Hepatic stellate cell (primary cell): ENCODE results near the gene RNF14.

Experiments
- DNase-seq: peaks from one replicate; pipeline ENCODE4 v3.0.0; 2011; ENCODE audit warnings: low spot score

RNF14 gene

GRCh38 chr5:141948812-141949211 lies 20.1 kb upstream of the RNF14 start:
- no peak for DNase-seq

- DNase-seq = no peak
Measured at GRCh38 chr5:141949511-141949910, 19.4 kb upstream of the RNF14 start.

- DNase-seq = no peak
Measured at GRCh38 chr5:141950207-141951005, 18.5 kb upstream of the RNF14 start.

DNA sequence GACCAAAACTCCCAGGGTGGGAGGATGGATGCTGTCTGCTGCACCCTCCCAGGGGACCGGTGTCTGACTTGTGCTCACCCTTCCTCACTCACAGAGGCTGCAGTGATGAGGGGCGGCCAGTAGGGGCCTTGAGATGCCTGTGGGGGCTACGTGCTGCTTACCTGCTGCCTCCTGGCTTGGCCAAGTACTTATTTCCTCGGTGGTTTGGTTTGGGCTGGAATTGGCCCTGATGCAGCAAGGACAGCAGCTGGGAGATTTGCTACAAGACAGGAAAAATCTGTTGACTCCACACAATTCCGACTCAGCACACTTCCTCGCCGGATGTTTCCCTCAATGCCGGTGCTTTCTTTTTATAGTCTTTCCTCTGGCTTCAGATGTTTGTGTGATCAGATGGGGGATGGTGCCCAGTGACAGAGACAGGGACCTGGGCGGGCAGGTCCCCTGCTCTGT lies 17.5 kb upstream of the RNF14 start:
- DNase-seq = no peak

- no peak for DNase-seq
Measured at GRCh38 chr5:141952020-141952419, 16.9 kb upstream of the RNF14 start.

DNA sequence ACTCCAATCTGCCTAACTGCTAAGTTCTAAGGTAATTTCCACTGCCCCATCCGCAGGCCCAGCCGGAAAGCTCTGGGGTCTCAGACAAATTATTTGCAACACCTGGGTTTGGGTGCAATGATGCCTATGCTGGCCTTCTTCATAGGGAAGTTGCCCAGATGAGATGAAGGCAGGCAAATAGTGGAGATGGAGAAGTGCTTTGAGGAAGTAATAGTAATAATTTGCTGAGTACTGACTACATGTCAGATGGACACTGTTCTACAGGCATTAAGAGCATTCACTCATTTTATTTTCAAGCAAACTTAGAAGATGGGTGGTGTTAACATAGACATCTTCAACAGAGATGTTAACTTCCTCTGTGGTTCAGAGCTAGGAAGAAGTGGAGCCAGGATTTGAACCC lies 14.7 kb upstream of the RNF14 start:
- no peak for DNase-seq

- no peak for DNase-seq
Measured at GRCh38 chr5:141957367-141957996, 11.4 kb upstream of the RNF14 start.

DNA sequence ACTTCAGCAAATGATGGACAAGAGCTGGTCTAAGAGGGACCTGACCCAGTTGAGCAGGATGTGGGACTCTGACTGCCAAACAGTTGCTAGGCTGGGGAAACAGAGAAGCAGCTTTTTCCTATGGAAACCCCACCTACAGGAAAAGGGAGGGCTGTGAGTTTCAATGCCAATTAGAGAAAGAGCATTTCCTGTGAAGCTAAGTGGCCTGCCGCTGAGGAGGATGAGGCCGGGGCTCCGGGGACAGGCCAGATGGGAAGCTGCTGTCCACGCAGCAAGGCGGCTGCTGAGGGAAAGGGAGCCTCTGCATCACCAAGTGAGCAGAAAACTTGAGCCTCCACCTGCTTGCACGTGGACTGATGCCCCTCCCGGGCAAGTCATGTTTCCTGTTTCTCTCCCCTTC lies 10.8 kb upstream of the RNF14 start, which contains the start of gene PCDH12:
Gene PCDH12, minus strand, starts transcription at position 90 of the 400 bp plus-strand sequence. CDS start 351 bp downstream, outside the sequence.
- DNase-seq = peak; percentile 36

DNA sequence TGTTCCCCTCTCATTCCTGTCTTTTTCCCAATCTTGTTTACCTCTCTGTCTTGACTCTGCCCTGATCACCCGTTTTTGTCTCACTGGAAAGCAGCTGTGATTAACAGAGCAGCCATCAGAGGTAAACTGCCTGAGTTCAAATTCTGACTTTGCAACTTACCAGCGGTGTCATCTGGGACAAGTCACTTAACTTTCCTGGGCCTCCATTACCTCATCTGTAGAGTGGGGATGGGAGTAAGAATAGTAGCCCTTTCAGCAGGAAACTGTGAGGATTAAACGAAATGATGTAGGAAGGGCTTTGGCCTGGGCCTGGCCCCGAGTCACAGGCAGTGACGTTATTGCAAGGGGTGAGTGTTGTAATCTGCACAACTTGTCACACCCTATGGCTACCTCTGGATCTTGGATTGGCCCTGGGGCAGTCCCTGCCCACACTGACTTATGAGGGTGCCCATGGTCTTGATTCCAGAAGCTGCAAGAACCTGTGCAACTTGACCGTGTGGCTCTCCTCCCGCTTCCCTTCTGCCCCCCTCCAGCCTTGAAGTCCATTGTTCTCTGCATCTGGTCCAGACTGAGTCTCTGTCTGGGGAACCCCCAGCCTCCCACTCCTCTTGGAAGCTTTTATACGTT lies 10.2 kb upstream of the RNF14 start:
- DNase-seq = no peak

DNA sequence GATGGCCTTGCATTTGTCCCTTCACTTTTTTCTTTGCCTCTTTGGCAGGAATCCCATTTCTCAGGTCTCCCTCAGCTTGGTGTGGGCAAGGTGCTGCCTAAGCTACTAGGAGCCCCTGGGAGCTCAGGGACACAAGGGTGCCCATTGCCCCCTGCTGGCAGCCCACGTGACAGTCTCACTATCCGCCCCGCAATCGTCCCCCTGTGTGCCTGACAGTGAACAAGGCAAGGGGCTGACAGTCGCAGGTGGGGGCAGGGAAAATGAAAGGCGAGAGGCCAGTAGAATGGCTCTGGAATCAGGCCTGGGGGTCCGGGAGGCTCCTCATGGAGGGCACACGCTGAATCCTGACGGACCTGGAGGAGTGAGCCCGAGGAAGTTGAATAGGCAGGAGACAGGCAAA lies 8.9 kb upstream of the RNF14 start:
- DNase-seq = no peak

GRCh38 chr5:141960449-141961323 lies 8.2 kb upstream of the RNF14 start:
- peak; percentile 85 for DNase-seq

GRCh38 chr5:141961466-141961865 lies 7.4 kb upstream of the RNF14 start:
- DNase-seq = no peak

DNA sequence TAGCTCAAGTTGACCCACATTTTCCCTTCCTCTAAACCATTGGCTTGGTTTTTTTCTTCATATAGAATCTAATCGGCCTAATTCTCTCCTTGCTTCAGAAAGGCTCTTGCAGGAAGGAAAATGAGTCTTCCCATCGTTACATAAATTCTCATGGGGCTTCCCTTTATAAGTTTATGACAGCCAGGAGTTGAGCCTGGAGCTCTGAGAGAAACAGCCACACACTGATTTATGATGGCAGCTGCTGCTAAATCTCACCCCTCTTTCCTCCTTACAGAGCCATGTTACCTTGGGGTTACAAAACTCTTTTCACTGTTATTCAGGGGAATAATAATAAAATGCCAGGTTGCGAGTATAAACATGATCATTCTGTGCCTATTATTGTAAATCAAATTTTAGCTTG lies 5.2 kb upstream of the RNF14 start:
- no peak for DNase-seq

GRCh38 chr5:141965071-141965470 lies 3.8 kb upstream of the RNF14 start:
- DNase-seq = no peak

DNA sequence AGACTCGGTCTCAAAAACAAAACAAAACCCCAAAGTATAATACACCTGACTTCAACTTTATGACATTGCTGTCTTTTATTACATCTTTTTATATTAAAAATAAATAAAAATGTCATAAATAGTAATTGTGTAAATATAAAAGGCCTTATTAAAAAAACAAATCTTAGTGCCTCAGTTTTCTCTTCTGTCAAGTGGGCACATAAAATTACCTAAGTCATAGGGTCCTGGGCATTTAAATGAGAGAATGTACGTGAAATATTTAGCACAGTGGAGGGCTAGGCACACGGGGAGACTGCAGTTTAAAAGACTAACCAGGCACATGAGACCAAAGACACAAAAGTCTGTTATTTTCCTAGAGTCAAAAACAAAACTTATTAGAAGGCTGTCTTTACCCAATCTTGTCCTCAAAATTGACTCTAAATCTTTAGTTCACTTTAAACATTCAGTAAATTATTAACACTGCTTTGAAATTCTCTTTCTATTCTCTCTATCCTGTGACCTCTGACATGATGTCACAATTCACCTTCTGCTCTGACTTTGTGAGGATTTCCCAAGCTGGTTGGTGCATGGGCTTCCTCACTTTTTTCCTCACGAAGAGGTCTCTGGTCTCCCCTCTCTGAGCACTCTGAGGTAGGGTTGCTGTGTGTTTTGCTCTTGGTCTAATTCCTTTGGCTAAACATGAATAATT lies 2.5 kb upstream of the RNF14 start:
- DNase-seq = no peak

DNA sequence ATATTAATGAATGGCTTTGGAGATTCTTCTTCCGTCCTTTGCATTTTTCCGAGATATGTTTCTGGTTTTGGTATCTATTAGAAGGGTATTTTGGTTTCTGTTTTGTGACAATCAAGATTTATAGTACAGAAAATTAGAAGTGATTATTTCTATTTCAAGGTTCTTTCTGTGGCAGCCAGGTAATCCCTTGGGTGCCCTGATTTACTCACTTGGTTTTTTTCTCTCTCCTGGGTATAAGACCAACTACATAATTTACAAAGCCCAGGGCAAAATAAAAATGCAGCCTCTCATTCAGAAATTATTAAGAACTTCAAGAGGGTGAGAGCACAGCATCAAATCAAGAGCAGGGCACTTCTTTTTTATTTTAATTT lies 2.0 kb upstream of the RNF14 start:
- DNase-seq = no peak

- DNase-seq = peak; percentile 30
Measured at GRCh38 chr5:141969783-141970771, 1.2 kb downstream of the RNF14 start.

GRCh38 chr5:141973871-141974595 lies 5.1 kb downstream of the RNF14 start:
- DNase-seq = peak; percentile 57

DNA sequence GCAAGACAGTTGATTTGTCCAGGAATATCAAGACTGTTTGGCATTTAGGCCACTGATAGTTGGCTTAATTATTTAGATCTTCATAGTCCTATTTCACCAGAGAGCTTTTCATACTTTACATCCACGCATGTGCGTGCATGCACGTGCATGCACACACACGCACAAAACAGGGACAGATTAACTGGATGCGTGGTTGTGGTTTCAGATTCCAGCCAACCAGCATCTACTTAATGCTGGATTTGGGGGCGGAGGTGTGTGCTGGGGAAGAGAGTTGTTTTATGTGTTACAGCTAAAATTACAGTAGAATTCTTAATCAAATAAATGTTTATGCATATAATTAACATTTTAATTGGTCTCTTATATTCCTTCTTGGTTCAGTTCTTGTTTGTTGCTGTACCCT lies 7.3 kb downstream of the RNF14 start:
- DNase-seq = no peak

- DNase-seq = no peak
Measured at GRCh38 chr5:141978389-141978788, 9.5 kb downstream of the RNF14 start.
